SU-DHL-6 (cell line): ENCODE data around the gene FLG2.

Experiments
- H2AFZ ChIP-seq: fragments of 200-600 bp; sonication (generic); 2 replicates; pipeline ENCODE4 v1.6.1; 2014; ENCODE audit warnings: low read depth, mild to moderate bottlenecking, moderate library complexity, mixed read lengths, antibody characterized with exemption, low read length; ENCODE audit not compliant: severe bottlenecking
- H3F3A ChIP-seq: fragments of 200-600 bp; shearing (Covaris generic); 2 replicates; pipeline ENCODE4 v1.6.0; 2016; ENCODE audit warnings: antibody characterized with exemption, mild to moderate bottlenecking; ENCODE audit not compliant: insufficient read depth
- H3K27ac ChIP-seq: fragments of 200-600 bp; sonication (generic); 2 replicates; pipeline ENCODE4 v1.5.1; 2016; ENCODE audit warnings: low read depth, mild to moderate bottlenecking, low read length, moderate library complexity, mixed read lengths
- H3K27me3 ChIP-seq: fragments of 200-600 bp; sonication (generic), shearing (Covaris generic); 2 replicates; pipeline ENCODE4 v1.6.0; 2014; ENCODE audit warnings: mild to moderate bottlenecking, low read length
- H3K36me3 ChIP-seq: fragments of 200-600 bp; sonication (generic); 2 replicates; pipeline ENCODE4 v1.6.1; 2014; ENCODE audit warnings: mild to moderate bottlenecking, low read length, mixed read lengths
- H3K4me2 ChIP-seq: fragments of 300-600, 200-600 bp; shearing (Covaris generic), sonication (generic); 2 replicates; pipeline ENCODE4 v1.6.0; 2014; ENCODE audit warnings: low read length, low read depth, mild to moderate bottlenecking; ENCODE audit not compliant: poor library complexity, severe bottlenecking
- H3K4me3 ChIP-seq: fragments of 200-600 bp; sonication (generic); 2 replicates; pipeline ENCODE4 v1.5.1; 2014; ENCODE audit warnings: antibody characterized with exemption, low read length, mild to moderate bottlenecking, mixed read lengths; ENCODE audit not compliant: insufficient read depth, poor library complexity, severe bottlenecking
- H3K79me2 ChIP-seq: fragments of 200-600 bp; sonication (generic); 2 replicates; pipeline ENCODE4 v1.6.1; 2014; ENCODE audit warnings: mild to moderate bottlenecking, low read length, moderate library complexity; ENCODE audit not compliant: insufficient read depth
- H3K9ac ChIP-seq: fragments of 200-600 bp; sonication (generic); 2 replicates; pipeline ENCODE4 v1.7.0; 2014; ENCODE audit warnings: mild to moderate bottlenecking, low read length
- H3K9me2 ChIP-seq: fragments of 200-600 bp; sonication (generic); replicated peaks from 2 replicates; pipeline ENCODE4 v1.6.1; 2014; ENCODE audit warnings: low read length; ENCODE audit not compliant: insufficient read depth
- H3K9me3 ChIP-seq: fragments of 200-600 bp; sonication (generic); 2 replicates; pipeline ENCODE4 v1.6.1; 2014; ENCODE audit warnings: low read length, mixed read lengths; ENCODE audit not compliant: insufficient read depth
- H4K20me1 ChIP-seq: fragments of 200-600 bp; sonication (generic); 2 replicates; pipeline ENCODE4 v1.6.1; 2014; ENCODE audit warnings: low read depth, mild to moderate bottlenecking, antibody characterized with exemption, low read length, moderate library complexity, mixed read lengths
- EZH2phosphoT487 ChIP-seq: fragments of 200-600 bp; sonication (generic), shearing (Covaris generic); conservative IDR thresholded peaks from 2 replicates; pipeline ENCODE4 v1.6.1; 2018; ENCODE audit warnings: mild to moderate bottlenecking, antibody characterized with exemption, low read length, moderate library complexity, mixed read lengths
- TF ChIP-seq, protein P1 (sequence below): fragments of 200-600 bp; sonication (generic); IDR thresholded peaks from one replicate; pipeline ENCODE4 v1.5.1; 2017; ENCODE audit warnings: antibody characterized with exemption, mild to moderate bottlenecking, low read length, moderate library complexity; ENCODE audit not compliant: insufficient read depth, poor library complexity, severe bottlenecking

Gene FLG2

DNA sequence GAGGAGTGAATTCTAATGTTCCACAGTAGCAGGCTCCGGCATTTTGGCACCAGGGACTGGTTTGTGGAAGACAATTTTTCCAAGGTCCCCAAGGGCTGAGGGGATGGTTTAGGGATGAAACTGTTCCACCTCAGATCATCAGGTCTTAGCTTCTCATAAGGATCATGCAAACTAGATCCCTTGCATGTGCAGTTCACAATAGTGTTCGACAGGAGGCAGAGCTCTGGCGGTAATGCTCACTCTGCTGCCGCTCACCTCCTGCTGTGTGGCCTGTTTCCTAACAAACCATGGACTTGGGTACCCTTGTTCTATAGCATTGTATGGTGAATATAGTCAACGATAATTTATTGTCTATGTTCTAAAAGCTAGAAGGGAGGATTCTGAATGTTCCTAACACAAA is 37.7 kb upstream of the FLG2 start:
- no peaks in the 10 kb centered on the region for H4K20me1 ChIP-seq
- TF ChIP-seq, protein P1, sequence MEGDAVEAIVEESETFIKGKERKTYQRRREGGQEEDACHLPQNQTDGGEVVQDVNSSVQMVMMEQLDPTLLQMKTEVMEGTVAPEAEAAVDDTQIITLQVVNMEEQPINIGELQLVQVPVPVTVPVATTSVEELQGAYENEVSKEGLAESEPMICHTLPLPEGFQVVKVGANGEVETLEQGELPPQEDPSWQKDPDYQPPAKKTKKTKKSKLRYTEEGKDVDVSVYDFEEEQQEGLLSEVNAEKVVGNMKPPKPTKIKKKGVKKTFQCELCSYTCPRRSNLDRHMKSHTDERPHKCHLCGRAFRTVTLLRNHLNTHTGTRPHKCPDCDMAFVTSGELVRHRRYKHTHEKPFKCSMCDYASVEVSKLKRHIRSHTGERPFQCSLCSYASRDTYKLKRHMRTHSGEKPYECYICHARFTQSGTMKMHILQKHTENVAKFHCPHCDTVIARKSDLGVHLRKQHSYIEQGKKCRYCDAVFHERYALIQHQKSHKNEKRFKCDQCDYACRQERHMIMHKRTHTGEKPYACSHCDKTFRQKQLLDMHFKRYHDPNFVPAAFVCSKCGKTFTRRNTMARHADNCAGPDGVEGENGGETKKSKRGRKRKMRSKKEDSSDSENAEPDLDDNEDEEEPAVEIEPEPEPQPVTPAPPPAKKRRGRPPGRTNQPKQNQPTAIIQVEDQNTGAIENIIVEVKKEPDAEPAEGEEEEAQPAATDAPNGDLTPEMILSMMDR, result no peak
- no peak for TF ChIP-seq EZH2phosphoT487
- H3K9me2 ChIP-seq, result no peaks in the 10 kb centered on the region
- no peaks in the 10 kb centered on the region for H3K36me3 ChIP-seq
- no peaks in the 10 kb centered on the region for H3K27me3 ChIP-seq
- H3F3A ChIP-seq, result no peaks in the 10 kb centered on the region
- no peak overlapping the region for H3K4me3 ChIP-seq
- no peak overlapping the region for H3K4me2 ChIP-seq
- H3K9me3 ChIP-seq, result no peaks in the 10 kb centered on the region
- no peak overlapping the region for H3K27ac ChIP-seq
- H3K79me2 ChIP-seq, result no peaks in the 10 kb centered on the region
- no peak overlapping the region for H3K9ac ChIP-seq
- no peak overlapping the region for H2AFZ ChIP-seq

DNA sequence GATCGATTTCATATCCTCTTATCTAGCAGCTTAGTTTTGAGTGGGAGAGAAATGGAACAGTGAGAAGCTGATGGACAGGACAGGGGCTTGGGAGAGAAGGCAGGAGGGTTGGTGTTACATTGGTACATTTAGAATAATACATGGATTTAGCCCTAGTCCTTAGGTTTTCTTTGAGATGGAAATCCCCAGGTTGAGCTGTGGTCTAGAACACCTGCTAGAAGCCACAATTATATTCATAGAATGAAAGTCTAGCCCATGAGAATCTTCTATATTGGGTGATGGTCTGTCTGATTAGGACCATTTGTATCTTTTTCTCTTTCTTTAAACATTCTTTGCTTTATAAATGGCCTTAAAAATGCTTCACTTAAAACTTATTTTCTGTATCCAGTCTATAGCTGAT is 34.3 kb upstream of the FLG2 start:
- TF ChIP-seq, protein P1, result no peak
- TF ChIP-seq EZH2phosphoT487, result no peak
- no peak overlapping the region for H3K9ac ChIP-seq
- H3K9me2 ChIP-seq, result no peaks in the 10 kb centered on the region
- H4K20me1 ChIP-seq, result no peaks in the 10 kb centered on the region
- H3K27me3 ChIP-seq, result no peaks in the 10 kb centered on the region
- no peaks in the 10 kb centered on the region for H3K9me3 ChIP-seq
- H3F3A ChIP-seq, result no peaks in the 10 kb centered on the region
- H3K4me2 ChIP-seq, result no peak overlapping the region
- H3K79me2 ChIP-seq, result no peaks in the 10 kb centered on the region
- no peak overlapping the region for H2AFZ ChIP-seq
- no peak overlapping the region for H3K4me3 ChIP-seq
- H3K36me3 ChIP-seq, result no peaks in the 10 kb centered on the region
- no peak overlapping the region for H3K27ac ChIP-seq

DNA sequence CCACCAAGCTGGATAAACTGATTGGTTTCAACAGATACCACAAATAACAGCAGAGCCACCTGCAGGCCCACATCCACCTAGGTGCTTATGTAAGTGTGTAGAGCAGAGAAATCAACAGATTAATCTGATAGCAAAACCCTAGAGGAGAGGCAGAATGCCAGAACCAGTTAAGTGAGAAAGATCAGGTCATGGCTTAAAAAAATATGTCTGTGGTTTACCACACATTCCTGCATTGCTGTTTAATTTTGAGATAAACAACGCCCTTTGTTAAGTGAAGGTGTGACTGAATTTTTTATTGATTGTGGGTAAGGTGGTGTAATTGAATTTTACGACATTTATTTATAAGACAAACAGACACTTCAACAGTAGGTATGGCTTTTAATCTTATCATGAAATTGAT is 33.1 kb upstream of the FLG2 start:
- Histone ChIP-seq H3K27me3 (no peaks in the 10 kb centered on the region), H3K79me2 (no peaks in the 10 kb centered on the region), H3K9ac (no peak overlapping the region), H3K9me2 (no peaks in the 10 kb centered on the region), H4K20me1 (no peaks in the 10 kb centered on the region), H2AFZ (no peak overlapping the region), H3K4me3 (no peak overlapping the region), H3K27ac (no peak overlapping the region), H3K9me3 (no peaks in the 10 kb centered on the region), H3K4me2 (no peak overlapping the region), H3F3A (no peaks in the 10 kb centered on the region), H3K36me3 (no peaks in the 10 kb centered on the region)
- no peak for TF ChIP-seq EZH2phosphoT487
- TF ChIP-seq, protein P1, result no peak
